ENCODE measurements around the gene DOCK9. TPM values are rescaled to one million over a fixed set of nuclear protein-coding genes. Genes with fewer than 3 reads are reported as not detected.

Gene DOCK9
- total and polyA plus RNA-seq, 2 donors (not counting 1 experiment from before 2014, with no cell fraction given), result 18.5 to 28.0 TPM

GRCh38 chr13:98883998-98884397, 93.9 kb downstream of the DOCK9 start:
- H3K9ac ChIP-seq (ENCODE audit: low read length), result no peak overlapping the region
- no peak overlapping the region for H3K27ac ChIP-seq (ENCODE audit: low read length in 2 of 2)
- H3K36me3 ChIP-seq (replicated peaks in 1 of 2; ENCODE audit: control extremely low read depth in 1 of 2, control insufficient read depth in 1 of 2, extremely low read depth in 1 of 2, insufficient read depth in 2 of 2, low read length in 1 of 2), result peaks cover 0 to 35% of the 10 kb centered on the region in 2 experiments
- ATAC-seq (ENCODE audit: low read depth) (no peak), DNase-seq (no peak)
- H3K9me3 Mint-ChIP-seq (ENCODE audit: insufficient read depth), result no peaks in the 10 kb centered on the region
- H3K4me1 ChIP-seq (ENCODE audit: control insufficient read depth in 2 of 2, insufficient read depth in 2 of 2, low read length in 2 of 2), result no peaks in the 10 kb centered on the region
- ChIA-PET POLR2A (no interaction called here), CTCF (no interaction called here)
- WGBS (ENCODE audit: insufficient coverage), result no CpG with 5 or more reads among the region's 3 CpGs
- intact Hi-C loops (cut with micrococcal nuclease), result no loop called here
- H3K4me2 ChIP-seq (replicated peaks; ENCODE audit: low read depth, low read length, poor library complexity, severe bottlenecking), result no peak overlapping the region
- no peak overlapping the region for H3K4me3 ChIP-seq (ENCODE audit: control extremely low read depth in 1 of 5, extremely low read depth in 1 of 5, insufficient read depth in 1 of 5, low read depth in 2 of 5, low read length in 4 of 5)
- no peak overlapping the region for H2AFZ ChIP-seq (ENCODE audit: insufficient read depth, low read depth, low read length, poor library complexity, severe bottlenecking)
- H3K4me3 Mint-ChIP-seq, result no peak overlapping the region
- no peaks in the 10 kb centered on the region for H3K27me3 Mint-ChIP-seq
- no peak overlapping the region for H3K27ac Mint-ChIP-seq
- H3K27me3 ChIP-seq (replicated peaks in 1 of 4; ENCODE audit: control extremely low read depth in 1 of 4, control insufficient read depth in 3 of 4, insufficient read depth in 4 of 4, low read length in 3 of 4), result no peaks in the 10 kb centered on the region
- H4K20me1 ChIP-seq (ENCODE audit: control insufficient read depth, insufficient read depth, low read length, poor library complexity, severe bottlenecking), result no peaks in the 10 kb centered on the region
- no peaks in the 10 kb centered on the region for H3K79me2 ChIP-seq (ENCODE audit: control insufficient read depth, insufficient read depth, low read length)
- H3K4me1 Mint-ChIP-seq, result no peaks in the 10 kb centered on the region
- no peak for TF ChIP-seq EZH2 (IDR thresholded peaks at IDR 0.05; ENCODE audit: borderline replicate concordance, insufficient read depth, low read depth, low read length, poor library complexity, severe bottlenecking)
- no peak for TF ChIP-seq CTCF (IDR thresholded peaks at IDR 0.05)
- no peaks in the 10 kb centered on the region for H3K9me3 ChIP-seq (ENCODE audit: control extremely low read depth in 1 of 3, control insufficient read depth in 2 of 3, insufficient read depth in 1 of 3, low read length in 2 of 3)

GRCh38 chr13:98881390-98881789, 96.5 kb downstream of the DOCK9 start:
- Mint-ChIP-seq H3K9me3 (ENCODE audit: insufficient read depth) (no peaks in the 10 kb centered on the region), H3K4me1 (no peaks in the 10 kb centered on the region), H3K27me3 (no peaks in the 10 kb centered on the region), H3K4me3 (no peak overlapping the region), H3K27ac (no peak overlapping the region)
- Histone ChIP-seq H2AFZ (ENCODE audit: insufficient read depth, low read depth, low read length, poor library complexity, severe bottlenecking) (no peak overlapping the region), H3K9me3 (ENCODE audit: control extremely low read depth in 1 of 3, control insufficient read depth in 2 of 3, insufficient read depth in 1 of 3, low read length in 2 of 3) (no peaks in the 10 kb centered on the region), H3K4me1 (ENCODE audit: control insufficient read depth in 2 of 2, insufficient read depth in 2 of 2, low read length in 2 of 2) (no peaks in the 10 kb centered on the region), H3K9ac (ENCODE audit: low read length) (no peak overlapping the region), H3K27ac (ENCODE audit: low read length in 2 of 2) (no peak overlapping the region), H3K4me2 (replicated peaks; ENCODE audit: low read depth, low read length, poor library complexity, severe bottlenecking) (no peak overlapping the region), H3K36me3 (replicated peaks in 1 of 2; ENCODE audit: control extremely low read depth in 1 of 2, control insufficient read depth in 1 of 2, extremely low read depth in 1 of 2, insufficient read depth in 2 of 2, low read length in 1 of 2) (peaks cover 0 to 34% of the 10 kb centered on the region in 2 experiments), H3K27me3 (replicated peaks in 1 of 4; ENCODE audit: control extremely low read depth in 1 of 4, control insufficient read depth in 3 of 4, insufficient read depth in 4 of 4, low read length in 3 of 4) (no peaks in the 10 kb centered on the region), H4K20me1 (ENCODE audit: control insufficient read depth, insufficient read depth, low read length, poor library complexity, severe bottlenecking) (no peaks in the 10 kb centered on the region), H3K4me3 (ENCODE audit: control extremely low read depth in 1 of 5, extremely low read depth in 1 of 5, insufficient read depth in 1 of 5, low read depth in 2 of 5, low read length in 4 of 5) (no peak overlapping the region), H3K79me2 (ENCODE audit: control insufficient read depth, insufficient read depth, low read length) (no peaks in the 10 kb centered on the region)
- POLR2A ChIA-PET, result no interaction called here
- WGBS (ENCODE audit: insufficient coverage), result no CpG with 5 or more reads among the region's 2 CpGs
- no peak for TF ChIP-seq EZH2 (IDR thresholded peaks at IDR 0.05; ENCODE audit: borderline replicate concordance, insufficient read depth, low read depth, low read length, poor library complexity, severe bottlenecking)
- TF ChIP-seq CTCF (IDR thresholded peaks at IDR 0.05), result no peak
- ATAC-seq (ENCODE audit: low read depth) (no peak), DNase-seq (no peak)
- CTCF ChIA-PET, result no interaction called here
- intact Hi-C loops (cut with micrococcal nuclease), result no loop called here
